ENCODE measurements around the gene ISYNA1.

- no peak for TF ChIP-seq POLR2A (IDR thresholded peaks at IDR 0.05)
- TF ChIP-seq CTCF (IDR thresholded peaks at IDR 0.05 in 4 of 5, conservative IDR thresholded peaks at IDR 0.05 in 1 of 5), result no peak
These were observed 1.9 kb downstream of the ISYNA1 start for GRCh38 chr19:18435842-18436670.
